HepG2 (cell line): ENCODE data around the gene LRRC10B. TPM values are rescaled to one million over a fixed set of nuclear protein-coding genes. Genes with fewer than 3 reads are reported as not detected.

Source experiments
- ATAC-seq: fragments of 200-7000 bp; cut with Tn5 transposase; 3 replicates; pipeline ENCODE4 v1.9.1; 2020; ENCODE audit warnings: mild to moderate bottlenecking, moderate library complexity
- BruUV-seq: library from RNA; stranded (reverse); fragments of 400-500 nt; replicated peaks from 2 replicates; lab custom pipeline; 2021; lab: Mats Ljungman, UMichigan
- CTCF ChIA-PET: fragments of 300-600 bp; formaldehyde crosslinking; extraction: SDS; loops from one replicate; lab custom pipeline; 2021; ENCODE audit warnings: low total read pairs, inconsistent platforms, low intra/inter-chr PET ratio; lab: Yijun Ruan, JAX
- POLR2A ChIA-PET: fragments of 350-600 bp; sonication (Branson Sonifier 250); formaldehyde crosslinking; loops from one replicate; lab custom pipeline; 2020; ENCODE audit warnings: antibody characterized with exemption, inconsistent platforms; lab: Yijun Ruan, JAX
- DNase-seq: peaks from one replicate; pipeline ENCODE4 v3.0.0-alpha.2; 2015; ENCODE audit warnings: low spot score
- FAIRE-seq: peaks from 3 replicates; lab custom pipeline; 2011; peaks lifted over from hg19 to GRCh38; lab: Jason Lieb, UNC
- H2AFZ ChIP-seq: one replicate; pipeline ENCODE4 v1.6.1; 2011; ENCODE audit warnings: low read length, inconsistent platforms
- H3K27ac ChIP-seq: fragments of 300-600 bp; 3 replicates; pipeline ENCODE4 v1.8.0; 2011; ENCODE audit warnings: mixed run types, mild to moderate bottlenecking, mixed read lengths, low read length, inconsistent platforms; ENCODE audit not compliant: insufficient read depth; ENCODE audit errors: extremely low read length
- H3K27me3 ChIP-seq, 2 experiments: fragments of 200-600 bp in 1 of 2; 2 replicates in 1 of 2; 3 replicates in 1 of 2; pipeline versions ENCODE4 v1.6.0 to v1.8.0; 2011; ENCODE audit warnings: low read length in 2 of 2, mild to moderate bottlenecking in 2 of 2, moderate library complexity in 2 of 2, inconsistent platforms in 1 of 2; ENCODE audit not compliant: insufficient read depth in 2 of 2, control insufficient read depth in 1 of 2
- H3K36me3 ChIP-seq, 2 experiments: fragments of 200-600 bp in 1 of 2; replicated peaks in 1 of 2; 2 replicates in 1 of 2; 3 replicates in 1 of 2; pipeline versions ENCODE4 v1.5.1 to v1.8.0; 2011; ENCODE audit warnings: low read length in 2 of 2, inconsistent platforms in 1 of 2; ENCODE audit not compliant: insufficient read depth in 2 of 2, control insufficient read depth in 1 of 2
- H3K4me1 ChIP-seq: 2 replicates; pipeline ENCODE4 v1.5.1; 2012; ENCODE audit warnings: low read length, inconsistent platforms; ENCODE audit not compliant: insufficient read depth
- H3K4me2 ChIP-seq: 2 replicates; pipeline ENCODE4 v1.6.0; 2011; ENCODE audit warnings: low read depth, low read length, inconsistent platforms
- H3K4me3 ChIP-seq, 3 experiments: fragments of 200-600 bp in 1 of 3; sonication (generic), shearing (Covaris generic) in 1 of 3; replicated peaks in 1 of 3; 2 replicates each; pipeline ENCODE4 v1.5.1; 2011 to 2016; ENCODE audit warnings: low read length in 3 of 3, inconsistent platforms in 2 of 3, low read depth in 2 of 3, mild to moderate bottlenecking in 2 of 3, control low read depth in 1 of 3, mixed read lengths in 1 of 3; ENCODE audit not compliant: insufficient read depth in 1 of 3
- H3K79me2 ChIP-seq: one replicate; pipeline ENCODE4 v1.6.1; 2011; ENCODE audit warnings: low read length, inconsistent platforms; ENCODE audit not compliant: insufficient read depth
- H3K9ac ChIP-seq: 2 replicates; pipeline ENCODE4 v1.6.0; 2011; ENCODE audit warnings: mild to moderate bottlenecking, low read depth, low read length, inconsistent platforms; ENCODE audit not compliant: insufficient read depth
- H3K9me3 ChIP-seq: 2 replicates; pipeline ENCODE4 v1.5.1; 2012; ENCODE audit warnings: mild to moderate bottlenecking, low read length
- H4K20me1 ChIP-seq: 2 replicates; pipeline ENCODE4 v1.6.0; 2011; ENCODE audit warnings: inconsistent platforms, mild to moderate bottlenecking, low read length, moderate library complexity; ENCODE audit not compliant: insufficient read depth
- BRCA1 ChIP-seq: sonication (generic); formaldehyde crosslinking; IDR thresholded peaks from 2 replicates; pipeline ENCODE4 v1.4.0; 2020; ENCODE audit warnings: missing genetic modification reagents
- CBX5 ChIP-seq: sonication (generic); formaldehyde crosslinking; IDR thresholded peaks from 2 replicates; pipeline ENCODE4 v1.4.0; 2020; ENCODE audit warnings: missing genetic modification reagents, borderline replicate concordance
- CREB1 ChIP-seq, 2 experiments: fragments of 450-650 bp in 1 of 2; IDR thresholded peaks; 2 replicates each; pipeline ENCODE4 v1.6.1; 2016 to 2017; ENCODE audit warnings: control low read depth in 1 of 2, mild to moderate bottlenecking in 1 of 2, missing compliant biosample characterization in 1 of 2, missing genetic modification characterization in 1 of 2
- EP300 ChIP-seq, 3 experiments: sonication (generic) in 1 of 3; formaldehyde crosslinking in 1 of 3; IDR thresholded peaks; 2 replicates each; pipeline versions ENCODE4 v1.5.1 to v1.6.1; 2011 to 2020; ENCODE audit warnings: low read depth in 2 of 3, low read length in 2 of 3, borderline replicate concordance in 1 of 3, improper control_type of control experiment in 1 of 3, mild to moderate bottlenecking in 1 of 3, missing genetic modification reagents in 1 of 3, moderate library complexity in 1 of 3
- GATA4 ChIP-seq: sonication (generic); IDR thresholded peaks from 2 replicates; pipeline ENCODE4 v1.6.1; 2016; ENCODE audit warnings: antibody characterized with exemption, low read depth, borderline replicate concordance
- HHEX ChIP-seq: IDR thresholded peaks from 2 replicates; pipeline ENCODE4 v1.6.1; 2016; ENCODE audit warnings: control low read depth
- HNRNPUL1 ChIP-seq: fragments of 200-400 bp; formaldehyde crosslinking; IDR thresholded peaks from 2 replicates; pipeline ENCODE4 v1.6.1; 2017; ENCODE audit warnings: low read depth, mild to moderate bottlenecking, low read length, moderate library complexity
- TSC22D2 ChIP-seq: sonication (generic); formaldehyde crosslinking; IDR thresholded peaks from 2 replicates; pipeline ENCODE4 v1.5.1; 2020; ENCODE audit warnings: missing genetic modification reagents, mild to moderate bottlenecking, borderline replicate concordance
- ZBTB14 ChIP-seq: sonication (generic); formaldehyde crosslinking; IDR thresholded peaks from 2 replicates; pipeline ENCODE4 v1.4.0; 2020; ENCODE audit warnings: missing genetic modification reagents
- ZFP91 ChIP-seq: sonication (generic); formaldehyde crosslinking; IDR thresholded peaks from 2 replicates; pipeline ENCODE4 v1.9.0; 2022; ENCODE audit warnings: missing genetic modification reagents, mild to moderate bottlenecking, borderline replicate concordance
- ZNF687 ChIP-seq: sonication (generic); formaldehyde crosslinking; IDR thresholded peaks from 2 replicates; pipeline ENCODE4 v1.5.1; 2020; ENCODE audit warnings: mild to moderate bottlenecking, missing genetic modification reagents, moderate library complexity
- WGBS: methylation state at CpG from one replicate; pipeline ENCODE4 v1.1.6; 2017; ENCODE audit warnings: low lambda C conversion rate; 5-methylcytosine and 5-hydroxymethylcytosine counted together
- in situ Hi-C: cut with HindIII; loops from 2 replicates; pipeline ENCODE4 v1.10.0; 2017; ENCODE audit warnings: low pct_unique_long_range_greater_than_20kb; ENCODE audit not compliant: extremely low pct_ligation_motif_present
- intact Hi-C: fragments of 100-400 bp; cut with micrococcal nuclease; formaldehyde crosslinking; loops from one replicate; pipeline ENCODE4 v1.10.0; 2022; ENCODE audit not compliant: unreplicated experiment
- polyA plus RNA-seq, 8 experiments: library from polyadenylated mRNA; depleted of rRNA in 3 of 8; stranded (reverse) in 7 of 8; unstranded in 1 of 8; fragments of >200 nt; fragmentation: Illumina TruSeq in 4 of 8; extraction: Trizol in 4 of 8; gene quantifications; 2 replicates each; pipeline versions ENCODE4 v1.2.1 to v1.2.3, GENCODE V29; 2011 to 2016; ENCODE audit warnings: low read depth in 4 of 8, missing spikeins in 1 of 8, mixed read lengths in 1 of 8; ENCODE audit not compliant: insufficient read depth in 1 of 8
- total RNA-seq, 5 experiments: library from RNA; depleted of rRNA; stranded (reverse); fragments of >200 nt; fragmentation: Illumina TruSeq; extraction: Trizol; gene quantifications; 2 replicates each; pipeline ENCODE4 v1.2.3, GENCODE V29; 2016; ENCODE audit warnings: low read depth in 1 of 5
- TF ChIP-seq, protein P1 (sequence below): sonication (generic); formaldehyde crosslinking; conservative IDR thresholded peaks from 2 replicates; pipeline ENCODE4 v1.4.0; 2020; ENCODE audit warnings: missing genetic modification reagents

Gene LRRC10B
- total and polyA plus RNA-seq, 2 of the 13 experiments (the other 11 are each of a cell fraction or from before 2014, with no cell fraction given): not detected

DNA sequence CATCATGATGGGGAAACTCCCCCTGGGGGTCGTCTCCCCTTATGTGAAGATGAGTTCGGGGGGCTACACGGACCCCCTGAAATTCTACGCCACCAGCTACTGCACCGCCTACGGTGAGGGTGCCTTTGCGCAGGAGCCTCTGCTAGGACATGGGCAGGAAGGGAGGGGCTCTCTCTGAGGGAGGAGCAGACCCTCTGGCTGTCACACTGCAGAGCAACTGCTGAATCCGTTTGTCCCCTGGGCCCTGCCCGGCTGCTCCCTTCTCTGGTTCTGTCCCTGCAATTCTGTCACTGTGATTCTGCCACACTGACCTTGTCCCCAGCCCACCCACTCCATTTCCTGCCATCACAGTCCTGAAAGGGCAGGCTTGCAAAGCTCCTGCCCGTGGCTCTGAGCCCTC is 26.7 kb upstream of the LRRC10B start (continued):
- TF ChIP-seq HHEX (CRISPR knock-in tag) (no peak), BRCA1 (no peak), ZBTB14 (CRISPR knock-in tag) (no peak), EP300 (IDR thresholded peaks at IDR 0.05; ENCODE audit: low read depth in 2 of 2, low read length in 2 of 2) (no peak), EP300 (CRISPR knock-in tag; IDR thresholded peaks at IDR 0.05; ENCODE audit: borderline replicate concordance) (no peak), HNRNPUL1 (no peak)
- TF ChIP-seq, protein P1, sequence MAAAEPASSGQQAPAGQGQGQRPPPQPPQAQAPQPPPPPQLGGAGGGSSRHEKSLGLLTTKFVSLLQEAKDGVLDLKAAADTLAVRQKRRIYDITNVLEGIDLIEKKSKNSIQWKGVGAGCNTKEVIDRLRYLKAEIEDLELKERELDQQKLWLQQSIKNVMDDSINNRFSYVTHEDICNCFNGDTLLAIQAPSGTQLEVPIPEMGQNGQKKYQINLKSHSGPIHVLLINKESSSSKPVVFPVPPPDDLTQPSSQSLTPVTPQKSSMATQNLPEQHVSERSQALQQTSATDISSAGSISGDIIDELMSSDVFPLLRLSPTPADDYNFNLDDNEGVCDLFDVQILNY (CRISPR knock-in tag): no peak

GRCh38 chr11:61482513-61482912 is 26.0 kb upstream of the LRRC10B start:
- no peak overlapping the region for H3K27ac ChIP-seq
- no peaks in the 10 kb centered on the region for H3K79me2 ChIP-seq
- no peak overlapping the region for H2AFZ ChIP-seq
- WGBS: 14% methylated on average over 1 of the region's 7 CpGs
- no peak overlapping the region for H3K9ac ChIP-seq
- CTCF ChIA-PET: no interaction called here
- POLR2A ChIA-PET: no interaction called here
- no peaks in the 10 kb centered on the region for H3K9me3 ChIP-seq
- no peaks in the 10 kb centered on the region for H3K36me3 ChIP-seq
- in situ Hi-C loops (no loop called here), intact Hi-C loops (no loop called here)
- DNase-seq (no peak), FAIRE-seq (no peak), ATAC-seq (peak; percentile 76)
- H3K4me1 ChIP-seq: peaks cover 42% of the 10 kb centered on the region
- no peaks in the 10 kb centered on the region for H4K20me1 ChIP-seq
- H3K4me3 ChIP-seq: no peak overlapping the region; a peak in 1 of 6 replicates
- H3K4me2 ChIP-seq: peak overlapping the region; percentile 22
- H3K27me3 ChIP-seq: peaks cover 2 to 48% of the 10 kb centered on the region in 2 experiments
- no TSS peak for BruUV-seq
- no peak for TF ChIP-seq CBX5 (CRISPR knock-in tag)
- peak; percentile 40; the same call in 1 of the 2 replicates for TF ChIP-seq ZNF687 (CRISPR knock-in tag)
- no peak for TF ChIP-seq TSC22D2 (CRISPR knock-in tag)
- no peak for TF ChIP-seq GATA4
- TF ChIP-seq ZFP91 (CRISPR knock-in tag): no peak; the same call in 1 of the 2 replicates
- no peak for TF ChIP-seq CREB1 (IDR thresholded peaks at IDR 0.05)
- TF ChIP-seq CREB1 (CRISPR knock-in tag; IDR thresholded peaks at IDR 0.05): no peak
